AML-193 (cell line): ENCODE data around the gene SCG2.

Experiments
- DNase-seq, 2 experiments: peaks; one replicate each; lab custom pipeline; 2025; lab: John Stamatoyannopoulos, UW

Gene SCG2

GRCh38 chr2:223570784-223571183 is 31.4 kb downstream of the SCG2 start:
- DNase-seq: no peak

GRCh38 chr2:223566396-223566795 is 35.8 kb downstream of the SCG2 start:
- DNase-seq: no peak

GRCh38 chr2:223563462-223563861 is 38.7 kb downstream of the SCG2 start:
- no peak for DNase-seq

- DNase-seq: no peak
These were observed 40.1 kb downstream of the SCG2 start for GRCh38 chr2:223562078-223562477.

- DNase-seq: no peak
These were observed 41.3 kb downstream of the SCG2 start for GRCh38 chr2:223560749-223561435.

GRCh38 chr2:223558970-223559369 is 43.2 kb downstream of the SCG2 start:
- no peak for DNase-seq

GRCh38 chr2:223554923-223555322 is 47.2 kb downstream of the SCG2 start:
- DNase-seq: no peak

- no peak for DNase-seq
These were observed 52.9 kb downstream of the SCG2 start for GRCh38 chr2:223549215-223549614.

- no peak for DNase-seq
These were observed 54.0 kb downstream of the SCG2 start for GRCh38 chr2:223548194-223548593.
